Measurements from ENCODE around the gene ZBTB20. TPM values are rescaled to one million over a fixed set of nuclear protein-coding genes. Genes with fewer than 3 reads are reported as not detected.

The ZBTB20 gene
- total RNA-seq, 1 donor from 2014 or later = 27.5 TPM

DNA sequence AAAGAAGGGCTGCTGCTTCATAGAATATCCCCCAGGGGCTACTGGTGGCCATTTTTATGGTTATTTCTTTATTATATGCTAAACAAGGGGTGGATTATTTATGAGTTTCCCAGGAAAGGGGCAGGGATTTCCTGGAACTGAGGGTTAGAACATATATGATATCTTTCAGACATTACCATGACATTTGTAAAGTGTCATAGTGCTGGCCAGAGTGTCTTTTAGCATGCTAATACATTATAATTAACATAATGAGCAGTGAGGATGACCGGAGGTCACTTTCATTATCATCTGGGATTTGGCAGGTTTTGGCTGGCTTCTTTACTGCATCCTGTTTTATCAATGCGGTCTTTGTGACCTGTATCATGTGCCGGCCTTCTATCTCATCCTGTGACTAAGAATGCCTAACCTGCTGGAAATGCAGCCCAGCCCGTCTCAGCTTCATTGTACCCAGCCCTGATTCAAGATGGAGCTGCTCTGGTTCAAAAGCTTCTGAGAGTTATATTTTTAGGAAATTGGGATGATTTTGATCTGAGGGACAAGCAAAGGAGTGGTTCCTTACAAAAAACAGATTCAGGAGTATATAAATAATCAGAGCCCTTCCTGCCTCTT is 9.1 kb upstream of the ZBTB20 start:
- peaks cover 5% of the 10 kb centered on the region for H3K36me3 Mint-ChIP-seq (ENCODE audit: unreplicated experiment)
- no peak overlapping the region for H3K27ac Mint-ChIP-seq (ENCODE audit: unreplicated experiment)
- H3K27me3 Mint-ChIP-seq (ENCODE audit: unreplicated experiment) = no peaks in the 10 kb centered on the region
- no peak overlapping the region for H3K4me3 Mint-ChIP-seq (ENCODE audit: unreplicated experiment)
- H3K9me3 Mint-ChIP-seq (ENCODE audit: unreplicated experiment) = peaks cover 2% of the 10 kb centered on the region
- no peak for DNase-seq
- TF ChIP-seq, protein P1, sequence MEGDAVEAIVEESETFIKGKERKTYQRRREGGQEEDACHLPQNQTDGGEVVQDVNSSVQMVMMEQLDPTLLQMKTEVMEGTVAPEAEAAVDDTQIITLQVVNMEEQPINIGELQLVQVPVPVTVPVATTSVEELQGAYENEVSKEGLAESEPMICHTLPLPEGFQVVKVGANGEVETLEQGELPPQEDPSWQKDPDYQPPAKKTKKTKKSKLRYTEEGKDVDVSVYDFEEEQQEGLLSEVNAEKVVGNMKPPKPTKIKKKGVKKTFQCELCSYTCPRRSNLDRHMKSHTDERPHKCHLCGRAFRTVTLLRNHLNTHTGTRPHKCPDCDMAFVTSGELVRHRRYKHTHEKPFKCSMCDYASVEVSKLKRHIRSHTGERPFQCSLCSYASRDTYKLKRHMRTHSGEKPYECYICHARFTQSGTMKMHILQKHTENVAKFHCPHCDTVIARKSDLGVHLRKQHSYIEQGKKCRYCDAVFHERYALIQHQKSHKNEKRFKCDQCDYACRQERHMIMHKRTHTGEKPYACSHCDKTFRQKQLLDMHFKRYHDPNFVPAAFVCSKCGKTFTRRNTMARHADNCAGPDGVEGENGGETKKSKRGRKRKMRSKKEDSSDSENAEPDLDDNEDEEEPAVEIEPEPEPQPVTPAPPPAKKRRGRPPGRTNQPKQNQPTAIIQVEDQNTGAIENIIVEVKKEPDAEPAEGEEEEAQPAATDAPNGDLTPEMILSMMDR (IDR thresholded peaks at IDR 0.05; ENCODE audit: partially characterized antibody, unreplicated experiment) = no peak
- H3K4me1 Mint-ChIP-seq (ENCODE audit: low read depth, unreplicated experiment) = peaks cover 3% of the 10 kb centered on the region

DNA sequence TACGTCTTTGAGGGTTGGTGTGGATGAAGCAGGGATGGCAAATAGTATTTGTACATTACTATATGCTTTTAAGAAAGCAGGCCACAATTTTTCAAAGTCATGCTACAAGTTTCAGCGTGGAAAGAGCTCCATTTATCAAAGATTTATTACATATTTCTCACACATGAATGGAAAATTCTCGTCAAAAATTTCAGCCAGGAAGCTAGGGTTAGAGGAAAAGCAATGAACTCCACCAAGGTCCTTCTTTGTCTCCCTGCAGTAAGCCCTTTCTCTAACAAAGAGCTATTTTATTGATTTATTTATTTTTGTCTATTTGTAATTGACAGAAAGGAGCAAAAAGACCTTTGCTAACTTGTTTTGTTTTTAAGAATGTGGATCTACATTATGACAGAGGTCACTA is 7.5 kb upstream of the ZBTB20 start:
- DNase-seq = no peak
- H3K4me3 Mint-ChIP-seq (ENCODE audit: unreplicated experiment) = no peak overlapping the region
- peaks cover 3% of the 10 kb centered on the region for H3K4me1 Mint-ChIP-seq (ENCODE audit: low read depth, unreplicated experiment)
- no peak overlapping the region for H3K27ac Mint-ChIP-seq (ENCODE audit: unreplicated experiment)
- peaks cover 5% of the 10 kb centered on the region for H3K36me3 Mint-ChIP-seq (ENCODE audit: unreplicated experiment)
- TF ChIP-seq, protein P1 (IDR thresholded peaks at IDR 0.05; ENCODE audit: partially characterized antibody, unreplicated experiment) = no peak
- H3K9me3 Mint-ChIP-seq (ENCODE audit: unreplicated experiment) = peaks cover 2% of the 10 kb centered on the region
- no peaks in the 10 kb centered on the region for H3K27me3 Mint-ChIP-seq (ENCODE audit: unreplicated experiment)

GRCh38 chr3:115151921-115152320 is 4.8 kb upstream of the ZBTB20 start:
- Mint-ChIP-seq H3K27me3 (ENCODE audit: unreplicated experiment) (peaks cover 7% of the 10 kb centered on the region), H3K4me1 (ENCODE audit: low read depth, unreplicated experiment) (peaks cover 4% of the 10 kb centered on the region), H3K36me3 (ENCODE audit: unreplicated experiment) (peaks cover 5% of the 10 kb centered on the region), H3K27ac (ENCODE audit: unreplicated experiment) (no peak overlapping the region), H3K4me3 (ENCODE audit: unreplicated experiment) (no peak overlapping the region), H3K9me3 (ENCODE audit: unreplicated experiment) (peaks cover 7% of the 10 kb centered on the region)
- DNase-seq = no peak
- TF ChIP-seq, protein P1 (IDR thresholded peaks at IDR 0.05; ENCODE audit: partially characterized antibody, unreplicated experiment) = no peak

- no peak for DNase-seq
- Mint-ChIP-seq H3K36me3 (ENCODE audit: unreplicated experiment) (peaks cover 5% of the 10 kb centered on the region), H3K27ac (ENCODE audit: unreplicated experiment) (peak overlapping the region; percentile 93), H3K9me3 (ENCODE audit: unreplicated experiment) (peaks cover 11% of the 10 kb centered on the region), H3K27me3 (ENCODE audit: unreplicated experiment) (peaks cover 7% of the 10 kb centered on the region), H3K4me3 (ENCODE audit: unreplicated experiment) (peak overlapping the region; percentile 94), H3K4me1 (ENCODE audit: low read depth, unreplicated experiment) (peaks cover 2% of the 10 kb centered on the region)
- TF ChIP-seq, protein P1 (IDR thresholded peaks at IDR 0.05; ENCODE audit: partially characterized antibody, unreplicated experiment) = no peak
Observed at GRCh38 chr3:115148142-115148790, 1.2 kb upstream of the ZBTB20 start.
